Uterus (tissue), 2 donors: Measurements from ENCODE around the gene NCSTN.

Source experiments
- POLR2A ChIP-seq, 2 donors: fragments of 450-650 bp; IDR thresholded peaks; one replicate each; pipeline ENCODE4 v1.6.1; 2016; ENCODE audit warnings: antibody characterized with exemption in 2 of 2, mild to moderate bottlenecking in 1 of 2, moderate library complexity in 1 of 2
- TF ChIP-seq, protein P1 (sequence below), 4 experiments: fragments of 200-600 bp in 2 of 4; fragments of 450-650 bp in 2 of 4; sonication (generic) in 2 of 4; IDR thresholded peaks; one replicate each; pipeline ENCODE4 v1.5.1; 2016 to 2019; ENCODE audit warnings: antibody characterized with exemption in 4 of 4, mild to moderate bottlenecking in 2 of 4, moderate library complexity in 1 of 4

DNA sequence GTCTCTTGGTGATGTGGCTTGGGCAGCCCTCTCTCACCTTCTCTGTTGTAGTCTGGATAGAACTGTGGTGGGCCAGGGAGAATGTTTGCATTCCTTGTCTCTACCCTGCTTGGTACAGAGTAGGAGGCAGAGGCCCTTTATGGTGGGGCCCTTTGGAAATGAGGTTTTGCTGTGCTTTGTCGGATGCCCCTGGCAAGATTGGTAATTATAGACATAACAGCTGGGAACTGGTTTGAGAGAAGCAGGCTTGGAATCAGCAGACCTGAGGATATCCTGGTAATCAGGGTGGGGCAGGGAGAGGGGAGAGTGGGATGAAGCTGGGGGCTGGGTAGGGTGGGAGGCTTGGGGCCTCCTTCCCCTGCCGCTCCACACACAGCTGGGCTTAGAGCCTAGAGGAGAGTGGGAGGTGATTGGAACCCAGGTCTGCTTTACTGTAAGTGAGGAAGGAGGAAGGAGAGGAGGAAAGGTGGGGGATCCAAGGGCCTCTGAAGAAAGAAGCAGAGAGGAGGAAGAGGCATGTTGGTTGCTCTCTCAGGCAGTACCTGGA is 62.2 kb downstream of the NCSTN start:
- TF ChIP-seq, protein P1, sequence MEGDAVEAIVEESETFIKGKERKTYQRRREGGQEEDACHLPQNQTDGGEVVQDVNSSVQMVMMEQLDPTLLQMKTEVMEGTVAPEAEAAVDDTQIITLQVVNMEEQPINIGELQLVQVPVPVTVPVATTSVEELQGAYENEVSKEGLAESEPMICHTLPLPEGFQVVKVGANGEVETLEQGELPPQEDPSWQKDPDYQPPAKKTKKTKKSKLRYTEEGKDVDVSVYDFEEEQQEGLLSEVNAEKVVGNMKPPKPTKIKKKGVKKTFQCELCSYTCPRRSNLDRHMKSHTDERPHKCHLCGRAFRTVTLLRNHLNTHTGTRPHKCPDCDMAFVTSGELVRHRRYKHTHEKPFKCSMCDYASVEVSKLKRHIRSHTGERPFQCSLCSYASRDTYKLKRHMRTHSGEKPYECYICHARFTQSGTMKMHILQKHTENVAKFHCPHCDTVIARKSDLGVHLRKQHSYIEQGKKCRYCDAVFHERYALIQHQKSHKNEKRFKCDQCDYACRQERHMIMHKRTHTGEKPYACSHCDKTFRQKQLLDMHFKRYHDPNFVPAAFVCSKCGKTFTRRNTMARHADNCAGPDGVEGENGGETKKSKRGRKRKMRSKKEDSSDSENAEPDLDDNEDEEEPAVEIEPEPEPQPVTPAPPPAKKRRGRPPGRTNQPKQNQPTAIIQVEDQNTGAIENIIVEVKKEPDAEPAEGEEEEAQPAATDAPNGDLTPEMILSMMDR (IDR thresholded peaks at IDR 0.05): no peak
- TF ChIP-seq POLR2A (IDR thresholded peaks at IDR 0.05): no peak
